HEK293T (cell line): ENCODE measurements around the gene AARS1.
A peak's percentile ranks its signal among the peaks of the same experiment; 100 is the strongest.
"Not testable (repeated sequence)": the region's sequence is repeated elsewhere in the genome, so short reads cannot be mapped to it uniquely, and the experiment has no call there.

Experiments
- CTCF ChIA-PET: fragments of 350-600 bp; formaldehyde crosslinking; extraction: SDS; loops from one replicate; lab custom pipeline; 2021; ENCODE audit warnings: antibody characterized with exemption, inconsistent platforms; lab: Yijun Ruan, JAX
- POLR2A ChIA-PET: fragments of 350-600 bp; formaldehyde crosslinking; extraction: SDS; loops from one replicate; lab custom pipeline; 2020; ENCODE audit warnings: antibody characterized with exemption, inconsistent platforms; lab: Yijun Ruan, JAX
- DNase-seq: peaks from one replicate; pipeline ENCODE4 v3.0.0; 2012; ENCODE audit warnings: mixed read lengths; ENCODE audit errors: extremely low spot score
- ARNT ChIP-seq: fragments of 450-650 bp; IDR thresholded peaks from 2 replicates; pipeline ENCODE4 v1.6.1; 2017; ENCODE audit warnings: mild to moderate bottlenecking
- BHLHE40 ChIP-seq: fragments of 450-650 bp; IDR thresholded peaks from 2 replicates; pipeline ENCODE4 v1.6.1; 2016; ENCODE audit warnings: mild to moderate bottlenecking, moderate library complexity, borderline replicate concordance
- CTBP1 ChIP-seq: fragments of 450-650 bp; IDR thresholded peaks from 2 replicates; pipeline ENCODE4 v1.6.1; 2016; ENCODE audit warnings: borderline replicate concordance
- ELF4 ChIP-seq: fragments of 450-650 bp; IDR thresholded peaks from 2 replicates; pipeline ENCODE4 v1.6.1; 2017; ENCODE audit warnings: antibody characterized with exemption
- FOXA1 ChIP-seq: fragments of 450-650 bp; IDR thresholded peaks from 2 replicates; pipeline ENCODE4 v1.6.1; 2016; ENCODE audit warnings: mild to moderate bottlenecking
- FOXK2 ChIP-seq: fragments of 450-650 bp; IDR thresholded peaks from 2 replicates; pipeline ENCODE4 v1.6.1; 2016; ENCODE audit warnings: mild to moderate bottlenecking
- FOXM1 ChIP-seq: fragments of 450-650 bp; IDR thresholded peaks from 2 replicates; pipeline ENCODE4 v1.6.1; 2017; ENCODE audit warnings: mild to moderate bottlenecking, borderline replicate concordance
- HDGF ChIP-seq: fragments of 450-650 bp; IDR thresholded peaks from 2 replicates; pipeline ENCODE4 v1.6.1; 2017; ENCODE audit warnings: antibody characterized with exemption, borderline replicate concordance
- L3MBTL2 ChIP-seq: fragments of 450-650 bp; conservative IDR thresholded peaks from 2 replicates; pipeline ENCODE4 v1.6.1; 2016; ENCODE audit warnings: mild to moderate bottlenecking
- LEF1 ChIP-seq: fragments of 450-650 bp; IDR thresholded peaks from 2 replicates; pipeline ENCODE4 v1.6.1; 2017; ENCODE audit warnings: mild to moderate bottlenecking, borderline replicate concordance
- NFRKB ChIP-seq: fragments of 450-650 bp; IDR thresholded peaks from 2 replicates; pipeline ENCODE4 v1.6.1; 2016; ENCODE audit warnings: mild to moderate bottlenecking, moderate library complexity
- SP1 ChIP-seq: fragments of 450-650 bp; IDR thresholded peaks from 2 replicates; pipeline ENCODE4 v1.6.1; 2017
- SUZ12 ChIP-seq: fragments of 450-650 bp; IDR thresholded peaks from 2 replicates; pipeline ENCODE4 v1.6.1; 2016; ENCODE audit warnings: mild to moderate bottlenecking
- TARDBP ChIP-seq: fragments of 450-650 bp; IDR thresholded peaks from 2 replicates; pipeline ENCODE4 v1.6.1; 2016
- ZNF384 ChIP-seq: fragments of 450-650 bp; IDR thresholded peaks from 2 replicates; pipeline ENCODE4 v1.6.1; 2016
- TF ChIP-seq, protein P1 (sequence below): fragments of 450-650 bp; IDR thresholded peaks from 2 replicates; pipeline ENCODE4 v1.6.1; 2016

AARS1 gene

DNA sequence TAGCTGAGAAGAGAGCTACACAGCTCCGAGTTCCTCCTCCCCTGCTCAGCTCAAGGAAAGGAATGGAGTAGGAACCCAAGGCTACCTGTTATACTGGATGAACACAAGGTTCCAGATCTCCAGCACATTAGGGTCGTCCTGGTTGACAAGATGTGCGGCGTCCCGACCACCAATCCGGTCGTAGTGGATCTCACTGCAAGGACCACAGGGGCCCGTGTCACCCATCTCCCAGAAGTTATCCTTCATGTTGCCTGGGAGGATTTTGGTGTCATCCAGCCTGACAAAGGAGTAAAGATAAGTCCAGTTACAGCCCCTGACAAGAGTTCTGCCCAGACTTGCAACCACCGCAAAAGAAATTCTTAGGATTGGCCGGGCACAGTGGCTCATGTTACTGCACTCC is 17.6 kb downstream of the AARS1 start:
- TF ChIP-seq CTBP1 (no peak), FOXM1 (no peak), NFRKB (no peak), FOXA1 (no peak), LEF1 (no peak), SP1 (no peak), HDGF (no peak)
- CTCF ChIA-PET = interaction anchor here (1.1 kb wide), 1 partner anchor 19 kb away, joined by 4 read pairs; no protein-coding TSS in a partner anchor
- POLR2A ChIA-PET = interaction anchor here (0.6 to 1.0 kb wide), 2 partner anchors 17 to 20 kb away, joined by 3 read pairs; partner anchors contain the start of genes AARS1 and EXOSC6
- DNase-seq = no peak

DNA sequence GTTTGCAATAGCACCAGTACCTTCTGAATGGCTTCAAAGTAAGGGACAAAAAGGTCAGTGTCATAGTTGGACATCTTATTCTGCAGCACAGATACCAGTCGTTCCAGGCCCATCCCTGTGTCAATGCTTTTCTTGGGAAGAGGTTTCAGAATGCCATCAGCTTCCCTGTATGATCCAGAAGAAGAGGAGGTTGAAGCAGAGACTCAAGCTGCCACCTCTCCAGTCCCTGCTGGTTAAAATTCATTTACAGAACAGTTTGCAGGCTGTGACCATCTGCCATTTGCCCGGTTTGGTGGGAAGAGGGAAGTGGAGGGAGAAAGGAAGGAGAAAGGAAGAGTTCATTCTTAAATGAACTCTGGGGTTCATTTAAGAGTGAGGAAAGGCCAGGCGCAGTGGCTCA is 19.1 kb downstream of the AARS1 start:
- TF ChIP-seq L3MBTL2 (no peak), FOXM1 (no peak), ZNF384 (no peak), FOXK2 (no peak), SUZ12 (no peak), LEF1 (no peak), HDGF (no peak), TARDBP (no peak), NFRKB (no peak), BHLHE40 (no peak), CTBP1 (no peak), ELF4 (no peak), SP1 (no peak), FOXA1 (no peak), ARNT (no peak)
- TF ChIP-seq, protein P1, sequence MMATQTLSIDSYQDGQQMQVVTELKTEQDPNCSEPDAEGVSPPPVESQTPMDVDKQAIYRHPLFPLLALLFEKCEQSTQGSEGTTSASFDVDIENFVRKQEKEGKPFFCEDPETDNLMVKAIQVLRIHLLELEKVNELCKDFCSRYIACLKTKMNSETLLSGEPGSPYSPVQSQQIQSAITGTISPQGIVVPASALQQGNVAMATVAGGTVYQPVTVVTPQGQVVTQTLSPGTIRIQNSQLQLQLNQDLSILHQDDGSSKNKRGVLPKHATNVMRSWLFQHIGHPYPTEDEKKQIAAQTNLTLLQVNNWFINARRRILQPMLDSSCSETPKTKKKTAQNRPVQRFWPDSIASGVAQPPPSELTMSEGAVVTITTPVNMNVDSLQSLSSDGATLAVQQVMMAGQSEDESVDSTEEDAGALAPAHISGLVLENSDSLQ = no peak
- CTCF ChIA-PET = interaction anchor here (0.7 kb wide), 1 partner anchor 17 kb away, joined by 5 read pairs; no protein-coding TSS in a partner anchor
- POLR2A ChIA-PET = no interaction called here
- no peak for DNase-seq

DNA sequence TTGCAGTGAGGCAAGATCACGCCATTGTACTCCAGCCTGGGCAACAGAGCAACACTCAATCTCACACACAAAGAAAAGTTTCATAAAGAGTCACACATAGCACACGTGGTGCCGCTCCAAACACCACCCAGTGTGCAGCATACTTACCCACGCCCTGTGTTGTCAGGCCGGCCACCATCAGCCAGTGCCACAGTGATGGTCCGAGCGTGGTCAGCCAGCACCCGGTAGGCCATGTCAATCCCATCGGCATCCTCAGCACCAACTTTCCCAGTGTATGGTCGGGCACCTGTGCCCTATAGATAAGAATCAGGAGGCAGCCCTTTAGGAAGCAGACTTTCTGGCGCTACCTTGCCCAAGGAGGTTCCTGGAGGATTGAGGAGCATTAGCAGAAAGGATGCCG is 19.8 kb downstream of the AARS1 start:
- POLR2A ChIA-PET = no interaction called here
- DNase-seq = no peak
- TF ChIP-seq FOXM1 (no peak), ZNF384 (no peak), SUZ12 (no peak), NFRKB (no peak), L3MBTL2 (no peak), LEF1 (no peak), ELF4 (no peak), ARNT (no peak), TARDBP (no peak), CTBP1 (no peak), FOXK2 (no peak), FOXA1 (no peak), SP1 (no peak)
- TF ChIP-seq, protein P1 = no peak
- CTCF ChIA-PET = no interaction called here

DNA sequence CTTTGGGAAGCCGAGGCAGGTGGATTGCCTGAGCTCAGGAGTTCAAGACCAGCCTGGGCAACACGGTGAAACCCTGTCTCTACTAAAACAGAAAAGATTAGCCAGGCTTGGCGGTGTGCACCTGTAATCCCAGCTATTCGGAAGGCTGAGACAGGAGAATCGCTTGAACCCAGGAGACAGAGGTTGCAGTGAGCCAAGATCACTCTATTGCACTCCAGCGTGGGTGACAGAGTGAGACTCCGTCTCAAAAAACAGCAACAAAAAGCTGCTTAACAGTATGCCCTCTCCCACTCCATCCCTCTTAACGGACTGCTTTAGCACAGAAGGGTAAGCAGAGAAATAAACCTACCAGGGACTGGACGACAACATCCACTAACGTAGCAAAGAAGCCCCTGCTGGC is 21.4 kb downstream of the AARS1 start:
- ChIA-PET CTCF (interaction anchor here (0.6 to 2.6 kb wide), 5 partner anchors 12 to 248 kb away, joined by 3 to 11 read pairs (median 4); partner anchors contain the start of gene EXOSC6), POLR2A (interaction anchor here (1.1 kb wide), 2 partner anchors 13 to 79 kb away, joined by 3 to 4 read pairs; partner anchors contain the start of gene DDX19A)
- not testable (repeated sequence) for DNase-seq

DNA sequence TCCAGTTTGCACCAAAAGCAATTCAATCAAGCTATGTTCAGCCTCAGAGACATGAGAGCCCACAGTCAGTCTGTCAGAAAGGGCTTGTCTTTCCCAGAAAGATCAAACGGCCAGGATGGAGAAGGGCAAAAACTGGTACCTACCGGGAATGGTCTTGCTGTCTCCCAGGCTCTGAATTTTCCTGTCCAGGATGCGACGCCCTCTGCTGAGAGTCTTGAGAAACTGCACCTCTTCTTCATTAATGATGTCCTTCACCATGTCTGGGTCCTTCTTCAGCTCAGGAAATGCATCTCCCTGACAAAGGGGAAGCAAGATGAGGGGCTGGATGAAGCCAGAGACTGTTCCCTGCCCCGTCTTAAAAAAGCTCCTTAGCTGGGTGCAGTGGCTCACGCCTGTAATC is 21.8 kb downstream of the AARS1 start:
- peak; percentile 66 for DNase-seq
- TF ChIP-seq SUZ12 (no peak), ELF4 (no peak), FOXA1 (no peak), FOXM1 (no peak), ZNF384 (no peak), BHLHE40 (no peak), FOXK2 (no peak), NFRKB (no peak), TARDBP (no peak), HDGF (no peak), CTBP1 (no peak), ARNT (no peak), LEF1 (no peak), L3MBTL2 (no peak)
- TF ChIP-seq, protein P1 = no peak
- POLR2A ChIA-PET = interaction anchor here (1.1 kb wide), 2 partner anchors 13 to 79 kb away, joined by 3 to 4 read pairs; partner anchors contain the start of gene DDX19A
- CTCF ChIA-PET = interaction anchor here (0.6 to 2.6 kb wide), 5 partner anchors 12 to 141 kb away, joined by 3 to 11 read pairs (median 4); partner anchors contain the start of gene EXOSC6

DNA sequence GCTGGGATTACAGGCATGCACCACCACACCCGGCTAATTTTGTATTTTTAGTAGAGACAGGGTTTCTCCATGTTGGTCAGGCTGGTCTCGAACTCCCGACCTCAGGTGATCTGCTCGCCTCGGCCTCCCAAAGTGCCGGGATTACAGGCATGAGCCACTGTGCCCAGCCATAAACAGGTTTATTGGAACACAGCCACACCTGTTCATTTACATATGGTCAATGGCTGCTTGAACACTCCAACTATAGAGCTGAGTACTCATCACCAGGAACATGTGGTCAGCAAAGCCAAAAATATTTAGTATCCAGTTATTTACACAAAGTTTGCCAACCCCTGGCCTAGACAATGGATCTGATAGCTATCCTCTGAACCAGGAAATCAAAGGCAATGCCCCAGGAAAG is 29.4 kb downstream of the AARS1 start:
- DNase-seq, CTCF ChIA-PET: not testable (repeated sequence)
- POLR2A ChIA-PET = interaction anchor here (0.5 kb wide), 1 partner anchor 10 kb away, joined by 3 read pairs; no protein-coding TSS in a partner anchor

DNA sequence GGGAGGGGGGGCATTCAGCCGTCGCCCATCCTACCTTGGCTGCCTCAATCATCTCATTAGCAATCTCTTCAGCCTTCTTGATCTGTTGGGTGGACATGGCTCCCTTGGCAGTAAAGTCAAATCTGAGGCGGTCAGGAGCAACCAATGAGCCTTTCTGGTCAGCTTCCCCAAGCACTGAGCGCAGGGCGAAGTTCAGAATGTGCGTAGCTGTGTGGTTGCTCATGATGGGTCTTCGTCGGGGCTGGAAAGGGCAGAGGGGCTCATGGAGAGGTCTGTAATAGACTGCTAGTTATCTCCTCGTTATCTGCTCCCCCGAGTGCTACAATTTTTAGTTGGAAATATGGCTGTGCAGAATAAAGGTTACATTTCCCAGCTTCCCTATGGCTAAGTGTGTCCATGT is 30.4 kb downstream of the AARS1 start:
- no peak for DNase-seq
- CTCF ChIA-PET = no interaction called here
- POLR2A ChIA-PET = no interaction called here
- no peak for TF ChIP-seq ELF4
- TF ChIP-seq FOXK2 = no peak
- no peak for TF ChIP-seq ARNT
- no peak for TF ChIP-seq FOXM1
- no peak for TF ChIP-seq HDGF
- TF ChIP-seq NFRKB = no peak
- TF ChIP-seq SUZ12 = no peak
- no peak for TF ChIP-seq CTBP1
- TF ChIP-seq L3MBTL2 = no peak
- no peak for TF ChIP-seq BHLHE40
